Activated naive CD4-positive, alpha-beta T cell treated with anti-CD3 and anti-CD28 coated beads, Interleukin-2, amount 50 U/mL, for 72 hours (primary cell): ENCODE measurements around the gene C10orf95. TPM values are rescaled to one million over a fixed set of nuclear protein-coding genes. Genes with fewer than 3 reads are reported as not detected.

Experiments used
- ATAC-seq, 2 donors: fragments of 150-1000 bp; cut with Tn5 transposase; 2 replicates each; pipeline ENCODE4 v1.10.0; 2021; ENCODE audit warnings: mild to moderate bottlenecking in 2 of 2, moderate library complexity in 2 of 2
- DNase-seq, 2 donors: peaks; one replicate each; pipeline ENCODE4 v3.0.0; 2021 to 2022; ENCODE audit warnings: low spot score in 2 of 2
- H3K27ac Mint-ChIP-seq, 2 donors: one replicate each; pipeline ENCODE4 v1.8.0; 2022; ENCODE audit warnings: mild to moderate bottlenecking in 2 of 2, mixed read lengths in 2 of 2
- H3K36me3 Mint-ChIP-seq, 2 donors: one replicate each; pipeline ENCODE4 v1.8.0; 2022; ENCODE audit warnings: mixed read lengths in 2 of 2
- H3K9me3 Mint-ChIP-seq, 2 donors: one replicate each; pipeline ENCODE4 v1.8.0; 2022; ENCODE audit warnings: mixed read lengths in 2 of 2
- total RNA-seq, 2 donors: library from RNA; stranded (reverse); gene quantifications; one replicate each; pipeline ENCODE4 v1.2.3, GENCODE V29; 2022

C10orf95 gene
- total RNA-seq, 2 donors from 2014 or later = 0.30 TPM; not detected in 1

DNA sequence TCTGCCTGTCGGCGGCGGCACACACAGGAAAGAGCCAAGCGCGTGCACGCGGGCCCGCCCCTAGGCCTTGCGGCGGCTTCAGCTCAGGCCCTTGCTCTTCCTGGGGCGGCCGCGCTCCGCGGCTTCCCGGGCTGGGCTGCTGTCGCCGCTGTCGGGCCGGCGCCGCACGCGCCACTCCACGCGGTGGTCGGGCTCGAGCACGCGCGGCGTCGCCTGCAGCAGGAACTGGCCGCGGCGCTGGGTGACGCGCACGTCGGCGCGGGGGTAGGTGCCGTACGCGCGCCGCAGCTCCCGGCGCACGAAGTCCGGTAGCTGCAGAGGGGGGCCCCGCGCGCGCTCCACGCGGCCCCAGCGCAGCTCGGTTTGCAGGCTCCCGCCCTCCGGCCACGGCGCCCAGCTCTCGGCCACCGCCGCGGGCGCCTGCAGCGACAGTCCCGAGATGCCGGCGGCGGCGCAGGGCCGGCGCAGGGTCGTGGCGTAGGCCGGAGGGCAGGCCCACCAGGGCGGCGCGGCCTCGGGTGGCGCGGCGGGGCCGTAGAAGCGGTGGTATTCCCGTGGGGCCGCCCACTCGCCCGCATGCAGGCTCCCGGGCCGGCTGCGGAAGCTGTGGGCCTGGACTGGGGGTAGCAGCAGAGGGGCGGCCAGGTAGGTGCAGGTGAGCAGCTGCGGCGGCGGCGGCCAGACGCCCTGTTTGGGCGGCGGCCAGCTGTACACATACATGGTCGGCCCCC lies 804 bp downstream of the C10orf95 start:
- H3K9me3 Mint-ChIP-seq = no peaks in the 10 kb centered on the region
- peak overlapping the region; percentile 94 for H3K27ac Mint-ChIP-seq
- DNase-seq (peak; percentile 84 to 86), ATAC-seq (peak; percentile 53 to 80)
- H3K36me3 Mint-ChIP-seq = peaks cover 17 to 22% of the 10 kb centered on the region in 2 donors

DNA sequence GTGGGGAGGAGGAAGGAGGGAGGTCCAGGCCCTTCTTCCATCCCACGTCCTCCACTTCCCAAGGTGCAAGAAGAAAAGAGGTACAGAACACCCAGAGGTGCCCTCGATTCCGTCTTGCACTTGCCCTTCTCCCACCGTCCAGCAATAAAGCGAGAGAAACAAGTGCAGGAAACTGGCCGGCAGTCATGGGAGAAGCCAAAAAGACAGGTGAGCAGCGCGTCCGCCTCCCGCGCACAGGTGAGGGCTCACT lies 1.3 kb downstream of the C10orf95 start:
- peak overlapping the region; percentile 94 for H3K27ac Mint-ChIP-seq
- ATAC-seq = peak in 1 of 2 donors; percentile 0

DNA sequence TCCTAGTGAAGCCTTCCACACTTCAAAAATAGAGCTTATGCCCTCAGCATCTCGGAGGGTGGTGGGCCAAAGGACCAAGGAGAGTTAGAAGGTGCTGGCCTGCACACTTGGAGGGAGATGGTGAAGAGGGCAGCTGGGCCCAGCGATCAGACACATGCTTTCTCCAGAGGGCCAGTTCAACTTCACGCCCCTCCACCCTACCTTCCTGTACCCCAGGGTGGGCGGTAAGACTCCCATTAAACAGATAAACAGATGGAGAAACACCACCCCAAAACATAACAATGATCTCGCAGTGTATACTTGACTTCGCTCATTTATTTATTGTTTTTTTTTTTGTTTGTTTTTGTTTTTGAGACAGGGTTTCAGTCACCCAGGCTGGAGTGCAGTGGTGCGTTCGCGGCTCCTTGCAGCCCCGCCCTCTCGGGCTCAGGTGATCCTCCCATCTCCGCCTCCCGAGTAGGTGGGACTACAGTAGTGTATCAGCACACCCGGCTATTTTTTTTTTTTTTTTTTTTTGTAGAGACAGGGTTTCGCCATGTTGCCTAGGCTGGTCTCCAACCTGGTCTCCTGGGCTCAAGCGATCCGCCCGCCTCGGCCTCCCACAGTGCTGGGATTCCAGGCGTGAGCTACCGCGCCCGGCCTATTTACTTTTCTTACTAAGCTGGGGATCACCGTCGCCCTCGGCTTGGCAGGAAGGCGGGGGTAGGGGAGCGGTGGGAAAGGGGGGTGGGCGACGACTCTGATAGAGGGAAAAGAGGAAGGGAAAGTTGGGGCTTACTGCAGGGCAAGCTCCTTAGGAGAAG lies 1.8 kb downstream of the C10orf95 start:
- Mint-ChIP-seq H3K9me3 (no peaks in the 10 kb centered on the region), H3K27ac (peak overlapping the region; percentile 94), H3K36me3 (peaks cover 10 to 22% of the 10 kb centered on the region in 2 donors)
- ATAC-seq (peak; percentile 49 to 67), DNase-seq (peak; percentile 78 to 80)

More for the DNA sequence above, 1.3 kb downstream of the C10orf95 start:
- Mint-ChIP-seq H3K36me3 (peaks cover 15 to 22% of the 10 kb centered on the region in 2 donors), H3K9me3 (no peaks in the 10 kb centered on the region)
- no peak for DNase-seq

DNA sequence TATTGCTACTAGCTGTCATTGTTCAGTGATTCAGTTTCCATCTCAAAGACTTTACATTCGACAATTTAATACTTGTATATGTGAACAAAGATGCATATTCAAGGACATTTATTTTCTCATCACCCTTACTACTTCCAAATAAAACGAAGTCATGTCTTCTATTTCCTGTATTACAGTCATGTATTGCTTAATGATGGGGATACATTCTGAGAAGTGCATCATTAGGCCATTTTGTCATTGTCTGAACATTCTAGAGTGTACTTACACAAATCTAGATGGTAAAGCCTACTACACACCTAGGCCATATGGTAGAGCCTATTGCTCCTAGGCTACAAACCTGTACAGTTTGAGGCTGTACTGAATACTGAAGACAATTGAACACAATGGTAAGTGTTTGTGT lies 6.5 kb downstream of the C10orf95 start:
- no peak overlapping the region for H3K27ac Mint-ChIP-seq
- H3K36me3 Mint-ChIP-seq = peaks cover 0 to under 1% of the 10 kb centered on the region in 2 donors
- ATAC-seq (no peak), DNase-seq (no peak)
- H3K9me3 Mint-ChIP-seq = no peaks in the 10 kb centered on the region

DNA sequence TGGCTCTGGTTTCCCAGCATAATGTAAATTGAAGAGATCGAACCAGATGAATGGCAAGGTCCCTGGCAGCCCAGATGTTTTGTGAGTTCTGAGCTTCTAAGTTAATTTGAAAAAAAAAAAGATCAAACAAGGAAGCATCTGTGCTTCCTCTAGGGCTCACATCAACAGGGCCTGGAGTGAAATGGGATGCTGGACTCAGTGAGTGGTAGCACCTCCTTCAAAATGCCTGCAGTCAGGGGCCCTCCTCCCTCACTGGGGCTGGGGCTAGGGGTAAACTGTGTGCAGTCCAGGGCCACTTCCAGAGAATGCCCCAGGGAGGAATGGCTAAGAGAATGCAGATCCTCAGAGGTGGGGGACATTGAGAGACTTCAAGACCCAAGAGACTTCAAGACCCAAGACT lies 13.0 kb downstream of the C10orf95 start:
- Mint-ChIP-seq H3K9me3 (no peaks in the 10 kb centered on the region), H3K27ac (peak overlapping the region in 1 of 2 donors; percentile 84), H3K36me3 (peaks cover 20 to 22% of the 10 kb centered on the region in 2 donors)
- ATAC-seq (no peak), DNase-seq (no peak)

DNA sequence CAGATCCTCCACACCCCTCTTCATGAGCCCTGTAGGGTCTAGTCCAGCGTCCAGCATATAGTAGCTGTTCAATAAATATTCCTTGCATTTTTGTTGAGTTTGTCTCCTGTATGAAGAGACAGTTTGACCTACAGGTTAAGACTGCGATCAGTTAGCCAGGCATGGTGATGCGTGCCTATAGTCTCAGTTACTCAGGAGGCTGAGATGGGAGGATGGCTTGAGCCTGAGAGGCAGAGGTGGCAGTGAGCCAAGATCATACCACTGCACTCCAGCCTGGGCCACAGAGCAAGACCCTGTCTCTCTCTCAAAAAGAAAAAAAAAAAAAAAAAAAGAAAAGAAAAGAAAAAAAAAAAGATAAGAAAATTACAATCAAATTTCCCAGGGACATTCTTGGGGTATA lies 13.8 kb downstream of the C10orf95 start:
- H3K36me3 Mint-ChIP-seq = peaks cover 20 to 22% of the 10 kb centered on the region in 2 donors
- ATAC-seq = no peak
- no peak for DNase-seq
- H3K9me3 Mint-ChIP-seq = no peaks in the 10 kb centered on the region
- peak overlapping the region; percentile 81 to 84 for H3K27ac Mint-ChIP-seq

DNA sequence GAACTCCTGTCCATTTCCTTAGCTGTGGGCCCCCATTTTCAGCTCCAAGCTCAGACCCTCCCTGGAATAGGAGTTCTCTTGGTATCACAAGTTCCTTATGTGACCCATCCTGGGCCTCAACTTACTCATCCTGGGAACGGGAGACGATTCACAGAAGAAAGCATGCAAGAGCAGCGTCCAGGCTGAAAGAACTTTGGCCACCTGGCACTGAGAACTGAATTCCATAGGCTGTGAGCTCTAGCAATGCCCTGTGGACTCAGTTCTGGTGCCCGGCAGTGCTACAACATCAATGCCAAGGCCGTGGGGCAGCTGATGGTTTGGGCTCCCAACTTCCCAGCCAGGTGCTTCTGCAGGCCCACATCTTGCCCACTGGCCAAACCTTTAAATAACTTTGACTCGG lies 15.0 kb downstream of the C10orf95 start:
- H3K27ac Mint-ChIP-seq = peak overlapping the region; percentile 84 to 90
- H3K36me3 Mint-ChIP-seq = peaks cover 27 to 33% of the 10 kb centered on the region in 2 donors
- no peaks in the 10 kb centered on the region for H3K9me3 Mint-ChIP-seq
- ATAC-seq = no peak
- DNase-seq = no peak

DNA sequence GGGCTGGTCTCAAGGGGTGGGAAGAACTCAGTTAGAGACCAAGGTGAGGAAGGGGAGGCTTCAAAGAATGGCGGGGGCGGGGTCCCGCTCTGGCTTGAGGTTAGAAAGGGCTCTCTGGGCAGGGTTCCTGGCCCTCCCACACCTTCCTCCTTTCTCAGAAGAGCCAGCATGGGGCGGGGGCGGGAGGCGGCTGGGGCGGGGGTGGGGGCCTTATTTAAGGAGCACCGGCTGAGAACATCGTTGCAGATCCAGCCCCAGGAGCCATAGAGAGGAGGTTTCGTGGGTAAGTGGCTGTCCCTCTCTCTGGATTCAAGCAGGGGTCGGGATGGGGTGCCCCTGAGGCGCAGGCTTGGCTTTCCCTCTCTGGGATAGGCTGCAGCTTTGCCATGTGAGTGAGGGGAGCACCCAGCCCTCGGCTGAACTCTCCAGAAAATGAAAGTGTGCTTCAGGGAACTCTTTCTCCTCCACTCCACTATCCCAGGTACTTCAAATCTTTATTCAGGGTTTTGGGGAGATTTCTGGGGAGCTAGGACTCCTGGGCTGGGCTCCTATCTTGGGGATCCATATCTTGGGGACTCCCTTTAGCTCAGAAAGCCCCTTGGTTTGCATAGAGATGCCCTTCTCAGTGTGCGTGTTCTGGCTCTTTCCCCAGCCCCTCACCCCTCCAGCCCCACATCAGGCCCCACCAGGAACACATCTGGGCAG lies 15.7 kb downstream of the C10orf95 start:
- DNase-seq = peak in 1 of 2 donors; percentile 39
- ATAC-seq = peak; percentile 24 to 27
- Mint-ChIP-seq H3K36me3 (peaks cover 27 to 33% of the 10 kb centered on the region in 2 donors), H3K9me3 (no peaks in the 10 kb centered on the region), H3K27ac (peak overlapping the region; percentile 84 to 90)

DNA sequence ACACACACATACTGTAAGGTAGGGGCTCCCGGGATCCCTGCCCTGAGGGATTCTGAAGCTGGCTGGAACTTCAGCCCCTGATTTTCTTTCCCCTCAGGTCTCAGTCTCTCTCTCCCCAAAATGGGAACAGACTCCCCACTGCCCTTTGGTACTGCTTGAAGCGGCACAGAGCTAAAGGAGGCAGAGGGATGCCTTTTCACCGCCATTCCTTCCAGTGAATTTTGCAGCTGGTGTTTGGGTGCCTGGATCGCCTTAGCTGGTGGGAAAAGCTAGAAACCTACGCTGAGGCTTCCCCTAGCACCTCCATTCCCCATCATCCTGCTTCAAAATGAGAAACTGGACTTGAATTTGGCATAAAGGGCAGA lies 16.2 kb downstream of the C10orf95 start:
- peaks cover 27 to 33% of the 10 kb centered on the region in 2 donors for H3K36me3 Mint-ChIP-seq
- ATAC-seq = no peak
- H3K9me3 Mint-ChIP-seq = no peaks in the 10 kb centered on the region
- peak overlapping the region; percentile 81 to 84 for H3K27ac Mint-ChIP-seq
- no peak for DNase-seq

DNA sequence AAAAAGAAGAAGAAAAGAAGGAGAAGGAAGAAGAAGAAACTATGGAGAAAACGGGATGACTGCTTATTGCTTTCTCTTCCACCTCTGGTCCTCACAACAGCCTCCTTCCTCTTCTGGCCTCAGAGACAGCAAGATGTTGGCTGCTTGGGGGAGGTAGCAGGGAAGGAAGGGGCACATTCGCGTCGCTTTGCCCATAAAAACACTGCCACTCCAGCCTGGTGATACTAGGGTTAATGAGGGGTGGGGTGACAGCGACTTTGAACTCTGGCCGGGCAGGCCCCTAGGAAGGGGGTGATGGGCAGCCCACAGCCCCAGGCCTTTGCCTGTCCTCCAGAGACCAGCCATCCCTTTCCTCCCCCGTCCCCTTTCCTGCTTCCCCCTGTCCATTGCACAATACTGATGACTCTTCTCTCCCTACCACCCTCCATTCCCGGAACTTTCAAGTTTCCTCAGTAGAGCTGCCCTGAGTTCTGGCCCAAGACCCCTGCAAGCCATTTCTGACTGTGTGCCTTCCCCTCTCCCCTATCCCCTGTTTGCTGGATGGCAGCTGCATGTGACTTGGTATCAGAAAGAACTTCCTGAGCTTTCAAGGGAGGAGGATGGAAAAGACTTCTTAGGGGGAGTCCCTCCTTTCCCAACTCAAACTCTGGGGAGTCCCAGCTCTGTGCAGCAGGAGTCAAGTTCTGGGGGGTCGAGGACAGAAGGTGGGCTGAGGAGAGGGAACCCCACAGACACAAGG lies 16.8 kb downstream of the C10orf95 start:
- Mint-ChIP-seq H3K9me3 (no peaks in the 10 kb centered on the region), H3K36me3 (peaks cover 27 to 33% of the 10 kb centered on the region in 2 donors), H3K27ac (peak overlapping the region; percentile 48 to 84)
- ATAC-seq (no peak), DNase-seq (no peak)

DNA sequence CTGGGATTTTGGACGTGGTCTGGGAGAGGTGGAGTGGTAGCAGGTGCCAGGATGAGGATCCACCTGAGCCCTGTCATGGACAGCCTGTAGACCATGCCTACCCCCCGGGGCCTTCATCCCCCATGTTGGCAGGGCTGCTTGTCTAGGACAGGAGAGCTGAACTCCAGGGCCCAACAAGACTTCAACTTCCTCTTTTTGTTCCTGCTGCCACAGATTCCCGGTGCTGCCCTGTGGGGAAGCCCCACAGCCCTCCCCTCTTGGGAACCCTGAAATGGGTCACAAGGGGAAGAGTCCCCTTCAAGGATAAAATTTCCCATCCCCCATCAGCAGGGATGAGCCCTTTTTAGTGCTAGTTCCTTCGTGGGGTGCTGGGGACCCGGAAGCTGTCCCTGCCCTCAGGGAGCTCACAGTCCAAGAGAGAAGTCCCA lies 17.7 kb downstream of the C10orf95 start:
- DNase-seq (no peak), ATAC-seq (no peak)
- Mint-ChIP-seq H3K27ac (peak overlapping the region; percentile 96 to 97), H3K9me3 (no peaks in the 10 kb centered on the region), H3K36me3 (peaks cover 27 to 33% of the 10 kb centered on the region in 2 donors)

DNA sequence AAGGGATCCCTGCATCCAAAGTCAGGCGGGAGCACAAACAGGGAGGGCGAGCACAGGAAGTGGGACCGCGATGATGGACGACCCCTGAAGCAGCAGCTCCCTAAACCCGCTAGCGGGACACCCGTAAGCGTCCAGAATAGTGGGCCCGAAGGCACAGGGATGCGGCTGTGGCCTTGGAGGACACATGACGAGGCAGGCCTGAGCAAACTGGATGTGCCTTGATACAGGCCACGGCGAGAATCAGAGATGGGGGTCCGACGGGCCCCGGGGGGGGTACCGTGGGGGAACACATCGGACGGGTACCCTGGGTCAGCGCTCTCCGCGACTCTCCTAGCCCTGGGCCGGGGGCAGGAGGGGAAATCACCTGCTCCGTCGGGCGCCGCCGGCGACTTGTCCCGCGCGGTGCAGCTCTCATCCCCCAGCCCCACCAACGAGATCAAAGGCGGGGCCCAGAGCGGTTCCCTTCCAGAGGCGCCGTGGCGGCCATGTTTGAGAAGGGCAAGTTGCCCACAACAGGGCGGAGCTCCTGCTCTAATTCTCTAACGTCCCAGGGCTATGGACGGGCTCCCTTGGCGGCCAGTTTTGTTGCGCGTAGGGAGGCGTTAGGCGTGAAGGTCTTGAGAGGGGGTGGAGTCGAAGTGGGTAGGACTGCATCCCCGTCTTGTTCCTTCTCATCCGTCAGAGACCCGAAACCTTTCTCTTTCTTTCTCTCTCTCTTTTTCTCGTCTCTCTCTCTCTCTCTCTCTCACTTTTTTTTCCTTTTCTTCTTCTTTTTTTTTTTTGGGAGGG lies 19.0 kb downstream of the C10orf95 start, which contains the start of gene CUEDC2:
CUEDC2 (minus strand) TSS at position 413 of the 789 bp plus-strand sequence. CDS start 7,386 bp downstream, outside the sequence.
- DNase-seq = peak; percentile 96 to 99
- Mint-ChIP-seq H3K27ac (peak within 1 kb of the TSS; percentile 96 to 98), H3K9me3 (no peaks in the 10 kb centered on the region), H3K36me3 (peaks cover 19 to 23% of the 10 kb centered on the region in 2 donors)
- peak; percentile 93 to 96 for ATAC-seq

DNA sequence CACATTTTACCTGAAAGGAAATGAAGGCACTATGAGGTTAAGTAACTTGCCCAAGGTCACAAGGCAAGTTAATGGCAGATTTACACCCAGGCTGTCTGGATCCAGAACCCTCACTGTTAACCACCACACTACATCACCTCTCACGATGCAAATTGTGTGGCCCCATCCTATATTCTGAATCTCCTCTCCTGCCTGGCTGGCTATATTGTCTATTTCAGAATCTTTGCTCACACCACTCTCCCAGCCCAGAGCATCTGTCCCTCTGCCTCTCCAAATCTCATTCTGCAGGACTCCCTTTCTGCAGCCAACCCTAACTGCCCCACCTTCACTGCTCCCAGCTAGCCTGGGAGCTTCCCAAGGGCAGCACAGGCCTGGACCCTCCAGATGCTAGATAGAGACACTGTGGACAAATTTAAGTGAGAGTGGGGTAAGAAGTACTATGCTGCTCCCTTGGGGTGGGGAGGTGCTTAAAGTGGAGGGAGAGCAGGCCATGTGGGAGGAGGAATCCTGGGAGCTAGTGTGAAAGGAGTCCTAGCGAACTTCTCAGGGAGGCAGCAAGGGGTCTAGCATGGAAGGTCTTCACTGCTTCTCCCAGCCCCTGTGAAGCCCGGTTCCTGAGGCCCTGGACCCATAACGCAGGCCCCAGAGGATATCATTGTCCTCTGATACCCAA lies 19.8 kb downstream of the C10orf95 start:
- Mint-ChIP-seq H3K27ac (peak overlapping the region; percentile 96 to 98), H3K9me3 (no peaks in the 10 kb centered on the region), H3K36me3 (peaks cover 14 to 17% of the 10 kb centered on the region in 2 donors)
- DNase-seq = no peak
- no peak for ATAC-seq

DNA sequence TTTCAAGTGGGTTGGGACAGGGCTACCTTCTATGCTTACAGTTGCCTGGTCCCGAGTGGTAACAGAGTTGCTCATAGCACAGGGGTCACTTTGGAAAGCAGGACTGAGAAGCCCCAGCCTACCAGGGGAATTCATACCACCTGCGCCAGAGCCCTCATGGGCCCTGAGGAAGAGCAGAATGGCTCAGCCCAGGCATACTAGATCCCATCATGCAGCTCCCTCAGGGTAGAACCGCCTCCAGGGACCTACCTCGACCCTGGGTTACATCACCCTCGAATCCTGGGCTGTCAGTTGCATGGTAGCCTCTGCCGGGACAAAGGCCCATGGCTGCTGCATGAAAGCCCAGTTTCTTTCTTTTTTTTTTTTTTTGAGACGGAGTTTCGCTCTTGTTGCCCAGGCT lies 21.9 kb downstream of the C10orf95 start:
- ATAC-seq = no peak
- Mint-ChIP-seq H3K9me3 (no peaks in the 10 kb centered on the region), H3K36me3 (peaks cover 8 to 10% of the 10 kb centered on the region in 2 donors), H3K27ac (no peak overlapping the region)
- DNase-seq = no peak

DNA sequence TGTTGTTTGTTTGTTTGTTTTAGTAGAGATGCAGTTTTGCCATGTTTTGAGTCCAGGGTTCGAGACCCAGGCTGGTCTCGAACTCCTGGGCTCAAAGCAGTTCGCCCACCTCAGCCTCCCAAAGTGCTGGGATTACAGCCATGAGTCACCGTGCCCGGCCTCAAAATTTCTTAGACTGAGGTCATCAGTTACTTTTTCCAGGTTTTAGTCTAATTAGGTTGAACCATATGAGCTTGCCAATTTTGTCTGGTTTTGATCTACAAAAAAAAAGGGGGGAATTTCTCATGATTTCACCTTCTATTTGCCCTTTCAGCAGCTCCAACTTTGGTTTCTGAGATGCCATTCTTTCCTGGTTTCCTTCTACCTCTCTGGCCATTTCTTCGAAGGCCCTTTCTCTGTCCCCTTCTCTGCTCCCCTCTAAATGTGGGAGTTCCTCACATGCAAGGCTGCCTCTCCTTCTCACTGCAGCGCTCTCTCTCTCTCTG lies 24.5 kb downstream of the C10orf95 start:
- H3K9me3 Mint-ChIP-seq = no peaks in the 10 kb centered on the region
- peaks cover 3 to 5% of the 10 kb centered on the region in 2 donors for H3K36me3 Mint-ChIP-seq
- peak overlapping the region; percentile 30 to 61 for H3K27ac Mint-ChIP-seq
- DNase-seq (no peak), ATAC-seq (peak in 1 of 2 donors; percentile 27)
